K562 (cell line): ENCODE results near the gene GPR153. TPM values are rescaled to one million over a fixed set of nuclear protein-coding genes. Genes with fewer than 3 reads are reported as not detected.
A peak's percentile ranks its signal among the peaks of the same experiment; 100 is the strongest.

Experiments used
- ATAC-seq: fragments of 200-7000 bp; cut with Tn5 transposase; 3 replicates; pipeline ENCODE4 v1.9.1; 2020; ENCODE audit warnings: moderate library complexity
- BruUV-seq: library from RNA; stranded (reverse); fragments of 400-500 nt; replicated peaks from 2 replicates; lab custom pipeline; 2021; lab: Mats Ljungman, UMichigan
- CTCF ChIA-PET: fragments of 300-600 bp; formaldehyde crosslinking; extraction: SDS; loops from one replicate; lab custom pipeline; 2021; ENCODE audit warnings: low intra/inter-chr PET ratio; lab: Yijun Ruan, JAX
- POLR2A ChIA-PET: fragments of 300-600, 350-650 bp; sonication (Branson Sonifier 250); formaldehyde crosslinking; extraction: SDS; loops from one replicate; lab custom pipeline; 2021; ENCODE audit warnings: antibody characterized with exemption, inconsistent platforms; lab: Yijun Ruan, JAX
- DNase-seq, 4 experiments: peaks; one replicate each; pipeline versions ENCODE4 v3.0.0 to v3.0.0-alpha.2; 2011 to 2018; ENCODE audit warnings: low spot score in 3 of 4, mixed read lengths in 3 of 4; ENCODE audit errors: extremely low read depth in 1 of 4
- FAIRE-seq: peaks from 2 replicates; lab custom pipeline; 2011; peaks lifted over from hg19 to GRCh38; lab: Jason Lieb, UNC
- H2AFZ ChIP-seq: 2 replicates; pipeline ENCODE4 v1.6.0; 2011; ENCODE audit warnings: low read depth, low read length, control low read depth, inconsistent platforms
- H3K27ac ChIP-seq: fragments of 200-600 bp; 3 replicates; pipeline ENCODE4 v1.8.0; 2011; ENCODE audit warnings: low read depth, mild to moderate bottlenecking, control low read depth, inconsistent platforms, low read length, moderate library complexity, mixed read lengths; ENCODE audit errors: extremely low read depth
- H3K27me3 ChIP-seq, 2 experiments: fragments of 300-600 bp in 1 of 2; 2 replicates in 1 of 2; 3 replicates in 1 of 2; pipeline versions ENCODE4 v1.6.0 to v1.8.0; 2011; ENCODE audit warnings: inconsistent platforms in 2 of 2, low read length in 2 of 2, mild to moderate bottlenecking in 1 of 2, mixed read lengths in 1 of 2, moderate library complexity in 1 of 2; ENCODE audit not compliant: control insufficient read depth in 2 of 2, insufficient read depth in 2 of 2
- H3K36me3 ChIP-seq: fragments of 300-600 bp; 3 replicates; pipeline ENCODE4 v1.8.0; 2011; ENCODE audit warnings: mild to moderate bottlenecking, low read length, inconsistent platforms; ENCODE audit not compliant: control insufficient read depth, insufficient read depth
- H3K4me1 ChIP-seq, 2 experiments: fragments of 200-600 bp in 1 of 2; replicated peaks in 1 of 2; 2 replicates in 1 of 2; 3 replicates in 1 of 2; pipeline versions ENCODE4 v1.5.1 to v1.8.0; 2011; ENCODE audit warnings: inconsistent platforms in 2 of 2, low read length in 2 of 2, mild to moderate bottlenecking in 1 of 2, mixed read lengths in 1 of 2, moderate library complexity in 1 of 2; ENCODE audit not compliant: control insufficient read depth in 2 of 2, insufficient read depth in 2 of 2
- H3K4me2 ChIP-seq: 2 replicates; pipeline ENCODE4 v1.6.1; 2011; ENCODE audit warnings: low read length, control low read depth, inconsistent platforms, mixed read lengths; ENCODE audit not compliant: insufficient read depth
- H3K4me3 ChIP-seq: fragments of 200-600 bp; sonication (generic), shearing (Covaris generic); 2 replicates; pipeline ENCODE4 v1.5.1; 2016; ENCODE audit warnings: control low read depth, inconsistent platforms
- H3K79me2 ChIP-seq: fragments of 200-600 bp; 3 replicates; pipeline ENCODE4 v1.8.0; 2011; ENCODE audit warnings: low read length, inconsistent platforms; ENCODE audit not compliant: control insufficient read depth, insufficient read depth
- H3K9ac ChIP-seq, 2 experiments: 2 replicates each; pipeline versions ENCODE4 v1.6.0 to v1.6.1; 2011; ENCODE audit warnings: low read depth in 2 of 2, low read length in 2 of 2, control low read depth in 1 of 2, inconsistent platforms in 1 of 2, mild to moderate bottlenecking in 1 of 2, mixed read lengths in 1 of 2; ENCODE audit not compliant: insufficient read depth in 1 of 2
- H3K9me1 ChIP-seq: one replicate; pipeline ENCODE4 v1.6.0; 2011; ENCODE audit warnings: inconsistent platforms, mild to moderate bottlenecking, low read length, moderate library complexity; ENCODE audit not compliant: control insufficient read depth, insufficient read depth
- H3K9me3 ChIP-seq: replicated peaks from 2 replicates; pipeline ENCODE4 v1.5.1; 2011; ENCODE audit warnings: low read depth, low read length, inconsistent platforms; ENCODE audit not compliant: control insufficient read depth, insufficient read depth
- H4K20me1 ChIP-seq: replicated peaks from 2 replicates; pipeline ENCODE4 v1.6.1; 2011; ENCODE audit warnings: low read length, inconsistent platforms, mixed read lengths; ENCODE audit not compliant: control insufficient read depth, insufficient read depth
- EGR1 ChIP-seq: fragments of 450-650 bp; conservative IDR thresholded peaks from 2 replicates; pipeline ENCODE4 v1.6.1; 2017; ENCODE audit warnings: mild to moderate bottlenecking
- FOXM1 ChIP-seq, 2 experiments: fragments of 450-650 bp in 1 of 2; sonication (generic) in 1 of 2; formaldehyde crosslinking in 1 of 2; IDR thresholded peaks; 2 replicates each; pipeline versions ENCODE4 v1.6.1 to v1.9.0; 2017 to 2022; ENCODE audit warnings: low read depth in 2 of 2, mild to moderate bottlenecking in 2 of 2, missing genetic modification reagents in 1 of 2, moderate library complexity in 1 of 2
- NFIX ChIP-seq: fragments of 250-450 bp; sonication (Bioruptor Pico); IDR thresholded peaks from 2 replicates; pipeline ENCODE4 v1.4.0; 2020; ENCODE audit warnings: low read depth, mild to moderate bottlenecking, moderate library complexity
- NRF1 ChIP-seq, 2 experiments: fragments of 450-650 bp; IDR thresholded peaks in 1 of 2; conservative IDR thresholded peaks in 1 of 2; 2 replicates each; pipeline ENCODE4 v1.6.1; 2014; ENCODE audit warnings: mild to moderate bottlenecking in 2 of 2
- PTTG1 ChIP-seq: fragments of 450-650 bp; IDR thresholded peaks from 2 replicates; pipeline ENCODE4 v1.6.1; 2016; ENCODE audit warnings: low read depth, mild to moderate bottlenecking, missing genetic modification characterization, missing compliant biosample characterization
- WGBS: fragments of 100-300 bp; shearing (Covaris generic); methylation state at CpG from one replicate; pipeline ENCODE4 v1.1.6; 2016; ENCODE audit warnings: low coverage, mixed read lengths; ENCODE audit not compliant: insufficient coverage; ENCODE audit errors: missing lambda C conversion rate; 5-methylcytosine and 5-hydroxymethylcytosine counted together
- in situ Hi-C: fragments of 300-500 bp; cut with MboI; formaldehyde crosslinking; loops from 4 replicates; pipeline ENCODE4 v1.15.0; 2018; ENCODE audit warnings: inconsistent platforms, mixed read lengths
- intact Hi-C: fragments of 100-400 bp; cut with micrococcal nuclease; formaldehyde crosslinking; loops from 2 replicates; pipeline ENCODE4 v1.14.2; 2022
- polyA plus RNA-seq, 8 experiments: library from polyadenylated mRNA; depleted of rRNA in 4 of 8; stranded (reverse) in 5 of 8; unstranded in 3 of 8; fragments of >200 nt; fragmentation: Nextera tagmentation in 2 of 8; fragmentation: Illumina TruSeq in 1 of 8; extraction: Ambion mirVana in 2 of 8; extraction: Trizol in 1 of 8; gene quantifications; 2 replicates each; pipeline versions ENCODE4 v1.2.1 to v1.2.3, GENCODE V29; 2011 to 2014; ENCODE audit warnings: inconsistent platforms in 1 of 8, missing spikeins in 1 of 8
- total RNA-seq, 7 experiments: library from RNA; depleted of rRNA in 6 of 7; stranded (reverse); fragments of >200 nt in 6 of 7; fragmentation: Illumina TruSeq in 2 of 7; extraction: Trizol in 2 of 7; gene quantifications; 2 replicates each; pipeline versions ENCODE4 v1.2.1 to v1.2.3, GENCODE V29; 2011 to 2021; ENCODE audit warnings: low replicate concordance in 1 of 7
- TF ChIP-seq, protein P1 (sequence below), 3 experiments: fragments of 200-800 bp in 1 of 3; fragments of 250-450 bp in 1 of 3; fragments of 450-650 bp in 1 of 3; sonication (Bioruptor Pico) in 1 of 3; sonication (Bioruptor generic) in 1 of 3; formaldehyde crosslinking in 1 of 3; IDR thresholded peaks; 2 replicates each; pipeline versions ENCODE4 v1.6.1 to v1.8.0; 2016 to 2022; ENCODE audit warnings: mild to moderate bottlenecking in 2 of 3, missing genetic modification characterization in 2 of 3, missing compliant biosample characterization in 1 of 3, moderate library complexity in 1 of 3
- TF ChIP-seq, protein P2 (sequence below), 2 experiments: fragments of 450-650 bp; formaldehyde crosslinking in 1 of 2; IDR thresholded peaks; 2 replicates each; pipeline versions ENCODE4 v1.4.0 to v1.6.1; 2014 to 2020; ENCODE audit warnings: mild to moderate bottlenecking in 2 of 2, borderline replicate concordance in 1 of 2, low read depth in 1 of 2

GPR153 gene
- total and polyA plus RNA-seq, 9 of the 15 experiments (the other 6 are each of a cell fraction or from before 2014, with no cell fraction given): 0.01 to 1.5 (median 0.51) TPM

DNA sequence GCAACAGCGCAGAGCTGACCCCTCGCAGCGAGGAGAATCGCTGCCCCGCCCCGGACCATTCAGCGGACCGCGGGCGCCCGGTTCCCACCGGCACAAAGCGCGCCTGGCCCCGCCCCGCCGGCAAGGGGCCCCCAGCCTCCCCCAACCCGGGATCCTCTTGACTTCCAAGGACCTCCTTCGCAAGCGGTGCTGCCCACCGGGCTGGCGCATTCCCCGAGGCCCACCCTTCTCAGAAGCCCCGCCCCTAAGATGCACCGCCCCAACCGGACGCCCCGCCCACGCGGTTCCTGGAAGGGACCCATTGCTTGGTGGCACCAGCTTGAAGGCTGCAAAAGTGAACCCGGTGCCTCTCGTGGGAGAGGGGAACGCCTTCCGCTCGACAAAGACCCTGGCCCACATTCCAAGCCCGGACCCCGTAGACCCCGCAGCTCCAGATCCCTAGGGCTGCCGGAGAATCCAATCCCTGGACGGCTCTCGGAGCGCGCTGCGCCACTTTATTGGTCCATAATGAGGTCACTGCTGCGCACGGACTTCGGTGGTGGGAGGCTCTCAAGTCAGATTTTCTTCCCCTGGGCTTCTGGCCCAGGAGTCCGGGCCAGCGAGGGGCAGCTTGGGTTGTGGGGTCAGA is 14.9 kb downstream of the GPR153 start:
- peaks cover 3% of the 10 kb centered on the region for H3K9me1 ChIP-seq
- FAIRE-seq (no peak), DNase-seq (peak; percentile 69 to 81 (median 76)), ATAC-seq (peak; percentile 72)
- H3K79me2 ChIP-seq: no peaks in the 10 kb centered on the region
- POLR2A ChIA-PET: interaction anchor here (0.6 to 1.1 kb wide), 5 partner anchors 13 to 1193 kb away, joined by 3 read pairs; no protein-coding TSS in a partner anchor
- peaks cover 5 to 68% of the 10 kb centered on the region in 2 experiments; a peak in 3 of 5 replicates for H3K4me1 ChIP-seq
- CTCF ChIA-PET: interaction anchor here (0.5 to 6.6 kb wide), 15 partner anchors 22 to 251 kb away, joined by 3 to 131 read pairs (median 5); no protein-coding TSS in a partner anchor
- H2AFZ ChIP-seq: no peak overlapping the region
- no TSS peak for BruUV-seq
- WGBS: 14% methylated on average over 29 of the region's 49 CpGs
- TF ChIP-seq, protein P1, sequence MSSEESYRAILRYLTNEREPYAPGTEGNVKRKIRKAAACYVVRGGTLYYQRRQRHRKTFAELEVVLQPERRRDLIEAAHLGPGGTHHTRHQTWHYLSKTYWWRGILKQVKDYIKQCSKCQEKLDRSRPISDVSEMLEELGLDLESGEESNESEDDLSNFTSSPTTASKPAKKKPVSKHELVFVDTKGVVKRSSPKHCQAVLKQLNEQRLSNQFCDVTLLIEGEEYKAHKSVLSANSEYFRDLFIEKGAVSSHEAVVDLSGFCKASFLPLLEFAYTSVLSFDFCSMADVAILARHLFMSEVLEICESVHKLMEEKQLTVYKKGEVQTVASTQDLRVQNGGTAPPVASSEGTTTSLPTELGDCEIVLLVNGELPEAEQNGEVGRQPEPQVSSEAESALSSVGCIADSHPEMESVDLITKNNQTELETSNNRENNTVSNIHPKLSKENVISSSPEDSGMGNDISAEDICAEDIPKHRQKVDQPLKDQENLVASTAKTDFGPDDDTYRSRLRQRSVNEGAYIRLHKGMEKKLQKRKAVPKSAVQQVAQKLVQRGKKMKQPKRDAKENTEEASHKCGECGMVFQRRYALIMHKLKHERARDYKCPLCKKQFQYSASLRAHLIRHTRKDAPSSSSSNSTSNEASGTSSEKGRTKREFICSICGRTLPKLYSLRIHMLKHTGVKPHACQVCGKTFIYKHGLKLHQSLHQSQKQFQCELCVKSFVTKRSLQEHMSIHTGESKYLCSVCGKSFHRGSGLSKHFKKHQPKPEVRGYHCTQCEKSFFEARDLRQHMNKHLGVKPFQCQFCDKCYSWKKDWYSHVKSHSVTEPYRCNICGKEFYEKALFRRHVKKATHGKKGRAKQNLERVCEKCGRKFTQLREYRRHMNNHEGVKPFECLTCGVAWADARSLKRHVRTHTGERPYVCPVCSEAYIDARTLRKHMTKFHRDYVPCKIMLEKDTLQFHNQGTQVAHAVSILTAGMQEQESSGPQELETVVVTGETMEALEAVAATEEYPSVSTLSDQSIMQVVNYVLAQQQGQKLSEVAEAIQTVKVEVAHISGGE (CRISPR knock-in tag; IDR thresholded peaks at IDR 0.05): peak in 1 of 3 experiments; percentile 38; a peak in 1 of 6 replicates
- TF ChIP-seq EGR1 (peak; percentile 74), FOXM1 (IDR thresholded peaks at IDR 0.05; ENCODE audit: low read depth) (no peak), FOXM1 (CRISPR knock-in tag; IDR thresholded peaks at IDR 0.05; ENCODE audit: low read depth) (0 out of 2 replicates have a peak, but pooled peaks have one; percentile 24), NFIX (CRISPR knock-in tag) (no peak), PTTG1 (tag) (no peak), NRF1 (conservative IDR thresholded peaks at IDR 0.05 in 1 of 2, IDR thresholded peaks at IDR 0.05 in 1 of 2) (peak; percentile 38 to 41; a peak in 3 of 4 replicates)
- TF ChIP-seq, protein P2, sequence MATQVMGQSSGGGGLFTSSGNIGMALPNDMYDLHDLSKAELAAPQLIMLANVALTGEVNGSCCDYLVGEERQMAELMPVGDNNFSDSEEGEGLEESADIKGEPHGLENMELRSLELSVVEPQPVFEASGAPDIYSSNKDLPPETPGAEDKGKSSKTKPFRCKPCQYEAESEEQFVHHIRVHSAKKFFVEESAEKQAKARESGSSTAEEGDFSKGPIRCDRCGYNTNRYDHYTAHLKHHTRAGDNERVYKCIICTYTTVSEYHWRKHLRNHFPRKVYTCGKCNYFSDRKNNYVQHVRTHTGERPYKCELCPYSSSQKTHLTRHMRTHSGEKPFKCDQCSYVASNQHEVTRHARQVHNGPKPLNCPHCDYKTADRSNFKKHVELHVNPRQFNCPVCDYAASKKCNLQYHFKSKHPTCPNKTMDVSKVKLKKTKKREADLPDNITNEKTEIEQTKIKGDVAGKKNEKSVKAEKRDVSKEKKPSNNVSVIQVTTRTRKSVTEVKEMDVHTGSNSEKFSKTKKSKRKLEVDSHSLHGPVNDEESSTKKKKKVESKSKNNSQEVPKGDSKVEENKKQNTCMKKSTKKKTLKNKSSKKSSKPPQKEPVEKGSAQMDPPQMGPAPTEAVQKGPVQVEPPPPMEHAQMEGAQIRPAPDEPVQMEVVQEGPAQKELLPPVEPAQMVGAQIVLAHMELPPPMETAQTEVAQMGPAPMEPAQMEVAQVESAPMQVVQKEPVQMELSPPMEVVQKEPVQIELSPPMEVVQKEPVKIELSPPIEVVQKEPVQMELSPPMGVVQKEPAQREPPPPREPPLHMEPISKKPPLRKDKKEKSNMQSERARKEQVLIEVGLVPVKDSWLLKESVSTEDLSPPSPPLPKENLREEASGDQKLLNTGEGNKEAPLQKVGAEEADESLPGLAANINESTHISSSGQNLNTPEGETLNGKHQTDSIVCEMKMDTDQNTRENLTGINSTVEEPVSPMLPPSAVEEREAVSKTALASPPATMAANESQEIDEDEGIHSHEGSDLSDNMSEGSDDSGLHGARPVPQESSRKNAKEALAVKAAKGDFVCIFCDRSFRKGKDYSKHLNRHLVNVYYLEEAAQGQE (IDR thresholded peaks at IDR 0.05; ENCODE audit: borderline replicate concordance): 0 out of 2 replicates have a peak, but pooled peaks have one; percentile 3
- TF ChIP-seq, protein P2 (CRISPR knock-in tag; IDR thresholded peaks at IDR 0.05; ENCODE audit: low read depth): no peak
- H3K27ac ChIP-seq: no peak overlapping the region
- H3K9me3 ChIP-seq: no peaks in the 10 kb centered on the region
- H3K9ac ChIP-seq: 0 out of 4 replicates have a peak overlapping the region, but pooled peaks of 1 of the 2 experiments have one; percentile 11
- in situ Hi-C loops: loop anchor here (5.0 kb wide), 1 partner anchor 101 kb away; no protein-coding TSS in a partner anchor
- no peak overlapping the region for H3K4me2 ChIP-seq
- intact Hi-C loops: loop anchor here (1.0 to 2.0 kb wide), 5 partner anchors 35 to 193 kb away; no protein-coding TSS in a partner anchor
- H3K4me3 ChIP-seq: peak overlapping the region; percentile 34
- no peaks in the 10 kb centered on the region for H3K36me3 ChIP-seq
- H4K20me1 ChIP-seq: peaks cover 43% of the 10 kb centered on the region
- H3K27me3 ChIP-seq: peaks cover 35 to 69% of the 10 kb centered on the region in 2 experiments
